HL-60 (cell line): ENCODE data around the gene FAM171A1.
A peak's percentile ranks its signal among the peaks of the same experiment; 100 is the strongest.

ENCODE experiments used
- DNase-seq, 2 experiments: peaks; one replicate each; pipeline ENCODE4 v3.0.0-alpha.2; 2010 to 2020; ENCODE audit warnings: low read depth in 1 of 2, low spot score in 1 of 2
- H3K27ac ChIP-seq: fragments of 250-450 bp; sonication (Bioruptor Pico); replicated peaks from 2 replicates; pipeline ENCODE4 v1.5.1; 2020; ENCODE audit warnings: mild to moderate bottlenecking, moderate library complexity
- H3K27me3 ChIP-seq: fragments of 250-450 bp; sonication (Bioruptor Pico); 2 replicates; pipeline ENCODE4 v1.5.1; 2021; ENCODE audit warnings: mild to moderate bottlenecking, moderate library complexity; ENCODE audit not compliant: insufficient read depth, poor library complexity, severe bottlenecking
- H3K4me3 ChIP-seq: replicated peaks from 2 replicates; pipeline ENCODE4 v1.5.1; 2011; ENCODE audit warnings: mild to moderate bottlenecking, control low read depth, low read length; ENCODE audit not compliant: insufficient read depth
- CTCF ChIP-seq: IDR thresholded peaks from one replicate; pipeline ENCODE4 v1.5.1; 2011; ENCODE audit warnings: low read length, control low read depth, inconsistent platforms; ENCODE audit not compliant: insufficient read depth
- GABPA ChIP-seq: IDR thresholded peaks from 2 replicates; pipeline ENCODE4 v1.6.1; 2012; ENCODE audit warnings: low read depth
- POLR2AphosphoS5 ChIP-seq: IDR thresholded peaks from 2 replicates; pipeline ENCODE4 v1.6.1; 2012; ENCODE audit warnings: low read depth
- REST ChIP-seq: IDR thresholded peaks from 2 replicates; pipeline ENCODE4 v1.6.1; 2012; ENCODE audit warnings: low read depth; ENCODE audit not compliant: insufficient replicate concordance
- SPI1 ChIP-seq: IDR thresholded peaks from 2 replicates; pipeline ENCODE4 v1.6.1; 2012; ENCODE audit warnings: low read depth, mild to moderate bottlenecking, borderline replicate concordance

The FAM171A1 gene

GRCh38 chr10:15167411-15168290, 203.4 kb downstream of the FAM171A1 start:
- Histone ChIP-seq H3K4me3 (peak overlapping the region; percentile 63), H3K27ac (no peak overlapping the region), H3K27me3 (peaks cover 4% of the 10 kb centered on the region)
- DNase-seq: no peak
- TF ChIP-seq CTCF: no peak
- no peak for TF ChIP-seq SPI1
- no peak for TF ChIP-seq POLR2AphosphoS5
- no peak for TF ChIP-seq GABPA
- TF ChIP-seq REST: no peak

DNA sequence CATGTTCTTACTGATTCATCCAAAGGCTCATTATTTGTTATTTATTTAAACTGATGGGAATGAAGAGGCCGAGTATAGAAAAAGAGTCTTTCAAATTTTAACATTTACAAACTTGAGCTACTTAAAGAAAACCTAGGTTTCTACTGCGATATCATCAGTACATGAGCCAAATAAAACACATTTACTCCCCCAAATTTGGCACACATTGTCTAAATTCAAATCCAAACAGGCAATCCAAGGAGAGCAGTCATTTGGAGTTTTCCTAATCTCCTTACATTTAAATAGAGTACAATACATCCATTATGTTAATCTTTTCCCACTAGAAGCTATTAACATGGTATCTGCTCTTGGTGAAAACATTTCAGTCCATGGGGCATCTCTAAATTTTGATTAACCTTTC, 204.8 kb downstream of the FAM171A1 start:
- Histone ChIP-seq H3K27me3 (peaks cover 4% of the 10 kb centered on the region), H3K4me3 (no peak overlapping the region), H3K27ac (no peak overlapping the region)
- TF ChIP-seq SPI1 (no peak), GABPA (no peak), POLR2AphosphoS5 (no peak), CTCF (no peak), REST (no peak)
- DNase-seq: no peak

DNA sequence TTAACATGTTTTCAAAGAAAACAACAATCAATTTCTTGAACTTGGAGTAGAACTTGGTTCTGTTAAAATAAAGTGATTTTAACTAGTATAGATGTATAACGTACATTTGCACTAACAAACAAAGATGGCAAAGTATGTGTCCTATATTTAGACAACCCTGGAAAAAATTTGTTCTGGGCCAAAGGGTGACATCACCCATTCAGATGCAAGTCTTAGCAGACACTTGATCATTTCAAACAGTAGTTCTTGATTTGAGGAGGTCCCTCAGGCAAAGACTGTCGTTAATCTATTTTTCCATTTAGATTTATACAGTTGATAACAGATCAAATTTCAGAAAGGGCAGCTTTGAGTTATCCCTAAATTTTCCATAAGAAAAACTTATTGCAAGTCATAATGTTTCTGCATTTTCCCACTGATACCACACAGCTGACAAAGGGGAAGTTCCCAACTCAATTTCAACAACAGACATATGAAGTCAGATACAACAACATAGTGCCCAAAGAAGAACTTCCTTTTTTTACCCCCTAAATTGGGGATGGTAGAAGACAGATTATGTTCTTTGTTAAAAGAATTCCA, 207.7 kb downstream of the FAM171A1 start:
- H3K27ac ChIP-seq: no peak overlapping the region
- TF ChIP-seq GABPA (no peak), SPI1 (peak; percentile 26; the same call in 1 of the 2 replicates)
- no peak overlapping the region for H3K4me3 ChIP-seq
- H3K27me3 ChIP-seq: peaks cover 4% of the 10 kb centered on the region
- peak in 1 of 2 experiments; percentile 15 for DNase-seq
